Measurements from ENCODE around the gene CFAP54. TPM values are rescaled to one million over a fixed set of nuclear protein-coding genes. Genes with fewer than 3 reads are reported as not detected.

CFAP54 gene
- total RNA-seq, 1 experiment from 2014 or later = 0.64 TPM

DNA sequence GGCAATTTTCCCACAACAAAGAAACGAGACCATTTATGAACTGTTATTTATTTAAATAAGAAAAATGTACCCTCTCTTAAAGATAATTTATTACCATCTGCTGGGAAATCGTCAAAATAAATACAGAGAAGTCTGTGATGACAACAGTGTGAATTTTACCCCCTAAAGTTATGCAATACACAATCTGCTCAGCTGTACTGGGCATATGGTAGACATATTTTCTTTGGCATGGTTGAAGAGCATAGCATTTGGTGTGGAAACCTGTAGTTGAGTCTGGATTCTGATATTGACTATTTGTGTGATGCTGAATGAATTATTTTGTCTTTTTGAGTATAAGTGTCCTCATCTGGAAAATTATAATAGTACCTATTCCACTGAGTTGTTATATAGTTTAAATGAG lies 60.0 kb downstream of the CFAP54 start:
- POLR2A ChIA-PET = no interaction called here

GRCh38 chr12:96570579-96570978 lies 81.2 kb downstream of the CFAP54 start:
- intact Hi-C loops (cut with micrococcal nuclease; ENCODE audit: unreplicated experiment) = loop anchor here (10.0 kb wide), 1 partner anchor 1824 kb away; no protein-coding TSS in a partner anchor
- ChIA-PET CTCF (no interaction called here), POLR2A (no interaction called here)
- H3K27me3 ChIP-seq (ENCODE audit: control insufficient read depth, insufficient read depth, low read length) = peaks cover 3% of the 10 kb centered on the region; the same call in 1 of the 2 replicates
- no peaks in the 10 kb centered on the region for H3K4me1 ChIP-seq (ENCODE audit: control insufficient read depth, insufficient read depth, low read length)
- in situ Hi-C loops (cut with HindIII; ENCODE audit: low pct_unique_long_range_greater_than_20kb, low sequenced_read_pairs) = no loop called here
- no TSS peak for BruUV-seq (replicated peaks)
- H3K27ac ChIP-seq (ENCODE audit: low read length) = no peak overlapping the region
- TF ChIP-seq, protein P1, sequence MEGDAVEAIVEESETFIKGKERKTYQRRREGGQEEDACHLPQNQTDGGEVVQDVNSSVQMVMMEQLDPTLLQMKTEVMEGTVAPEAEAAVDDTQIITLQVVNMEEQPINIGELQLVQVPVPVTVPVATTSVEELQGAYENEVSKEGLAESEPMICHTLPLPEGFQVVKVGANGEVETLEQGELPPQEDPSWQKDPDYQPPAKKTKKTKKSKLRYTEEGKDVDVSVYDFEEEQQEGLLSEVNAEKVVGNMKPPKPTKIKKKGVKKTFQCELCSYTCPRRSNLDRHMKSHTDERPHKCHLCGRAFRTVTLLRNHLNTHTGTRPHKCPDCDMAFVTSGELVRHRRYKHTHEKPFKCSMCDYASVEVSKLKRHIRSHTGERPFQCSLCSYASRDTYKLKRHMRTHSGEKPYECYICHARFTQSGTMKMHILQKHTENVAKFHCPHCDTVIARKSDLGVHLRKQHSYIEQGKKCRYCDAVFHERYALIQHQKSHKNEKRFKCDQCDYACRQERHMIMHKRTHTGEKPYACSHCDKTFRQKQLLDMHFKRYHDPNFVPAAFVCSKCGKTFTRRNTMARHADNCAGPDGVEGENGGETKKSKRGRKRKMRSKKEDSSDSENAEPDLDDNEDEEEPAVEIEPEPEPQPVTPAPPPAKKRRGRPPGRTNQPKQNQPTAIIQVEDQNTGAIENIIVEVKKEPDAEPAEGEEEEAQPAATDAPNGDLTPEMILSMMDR (IDR thresholded peaks at IDR 0.05) = no peak
- TF ChIP-seq POLR2AphosphoS5 (IDR thresholded peaks at IDR 0.05; ENCODE audit: low read depth, low read length) (no peak), TCF7L2 (IDR thresholded peaks at IDR 0.05; ENCODE audit: low read depth, low read length) (no peak), SIN3A (IDR thresholded peaks at IDR 0.05; ENCODE audit: borderline replicate concordance, insufficient read depth, low read depth, low read length) (no peak)
- TF ChIP-seq, protein P2, sequence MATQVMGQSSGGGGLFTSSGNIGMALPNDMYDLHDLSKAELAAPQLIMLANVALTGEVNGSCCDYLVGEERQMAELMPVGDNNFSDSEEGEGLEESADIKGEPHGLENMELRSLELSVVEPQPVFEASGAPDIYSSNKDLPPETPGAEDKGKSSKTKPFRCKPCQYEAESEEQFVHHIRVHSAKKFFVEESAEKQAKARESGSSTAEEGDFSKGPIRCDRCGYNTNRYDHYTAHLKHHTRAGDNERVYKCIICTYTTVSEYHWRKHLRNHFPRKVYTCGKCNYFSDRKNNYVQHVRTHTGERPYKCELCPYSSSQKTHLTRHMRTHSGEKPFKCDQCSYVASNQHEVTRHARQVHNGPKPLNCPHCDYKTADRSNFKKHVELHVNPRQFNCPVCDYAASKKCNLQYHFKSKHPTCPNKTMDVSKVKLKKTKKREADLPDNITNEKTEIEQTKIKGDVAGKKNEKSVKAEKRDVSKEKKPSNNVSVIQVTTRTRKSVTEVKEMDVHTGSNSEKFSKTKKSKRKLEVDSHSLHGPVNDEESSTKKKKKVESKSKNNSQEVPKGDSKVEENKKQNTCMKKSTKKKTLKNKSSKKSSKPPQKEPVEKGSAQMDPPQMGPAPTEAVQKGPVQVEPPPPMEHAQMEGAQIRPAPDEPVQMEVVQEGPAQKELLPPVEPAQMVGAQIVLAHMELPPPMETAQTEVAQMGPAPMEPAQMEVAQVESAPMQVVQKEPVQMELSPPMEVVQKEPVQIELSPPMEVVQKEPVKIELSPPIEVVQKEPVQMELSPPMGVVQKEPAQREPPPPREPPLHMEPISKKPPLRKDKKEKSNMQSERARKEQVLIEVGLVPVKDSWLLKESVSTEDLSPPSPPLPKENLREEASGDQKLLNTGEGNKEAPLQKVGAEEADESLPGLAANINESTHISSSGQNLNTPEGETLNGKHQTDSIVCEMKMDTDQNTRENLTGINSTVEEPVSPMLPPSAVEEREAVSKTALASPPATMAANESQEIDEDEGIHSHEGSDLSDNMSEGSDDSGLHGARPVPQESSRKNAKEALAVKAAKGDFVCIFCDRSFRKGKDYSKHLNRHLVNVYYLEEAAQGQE (IDR thresholded peaks at IDR 0.05; ENCODE audit: insufficient read depth in 1 of 2, low read depth in 2 of 2, low read length in 1 of 2) = no peak
- no peak overlapping the region for H3K4me3 ChIP-seq (ENCODE audit: low read depth in 2 of 2, low read length in 2 of 2)
- DNase-seq (ENCODE audit: low read depth, low spot score) (no peak), ATAC-seq (no peak)
- no peaks in the 10 kb centered on the region for H3K9me3 ChIP-seq (ENCODE audit: control insufficient read depth, insufficient read depth, low read depth, low read length)
- no peaks in the 10 kb centered on the region for H3K36me3 ChIP-seq (ENCODE audit: control insufficient read depth, insufficient read depth, low read length)

More for the DNA sequence above, 60.0 kb downstream of the CFAP54 start:
- no peaks in the 10 kb centered on the region for H3K4me1 ChIP-seq (ENCODE audit: control insufficient read depth, insufficient read depth, low read length)
- intact Hi-C loops (cut with micrococcal nuclease; ENCODE audit: unreplicated experiment) = no loop called here
- H3K27ac ChIP-seq (ENCODE audit: low read length) = no peak overlapping the region
- TF ChIP-seq POLR2AphosphoS5 (IDR thresholded peaks at IDR 0.05; ENCODE audit: low read depth, low read length) (no peak), TCF7L2 (IDR thresholded peaks at IDR 0.05; ENCODE audit: low read depth, low read length) (no peak), SIN3A (IDR thresholded peaks at IDR 0.05; ENCODE audit: borderline replicate concordance, insufficient read depth, low read depth, low read length) (no peak)
- TF ChIP-seq, protein P1 (IDR thresholded peaks at IDR 0.05) = no peak
- TF ChIP-seq, protein P2 (IDR thresholded peaks at IDR 0.05; ENCODE audit: insufficient read depth in 1 of 2, low read depth in 2 of 2, low read length in 1 of 2) = no peak
- H3K27me3 ChIP-seq (ENCODE audit: control insufficient read depth, insufficient read depth, low read length) = no peaks in the 10 kb centered on the region; the same call in 1 of the 2 replicates
- ATAC-seq (no peak), DNase-seq (ENCODE audit: low read depth, low spot score) (no peak)
- H3K9me3 ChIP-seq (ENCODE audit: control insufficient read depth, insufficient read depth, low read depth, low read length) = no peaks in the 10 kb centered on the region
- no TSS peak for BruUV-seq (replicated peaks)
- no peaks in the 10 kb centered on the region for H3K36me3 ChIP-seq (ENCODE audit: control insufficient read depth, insufficient read depth, low read length)
- CTCF ChIA-PET = no interaction called here
- in situ Hi-C loops (cut with HindIII; ENCODE audit: low pct_unique_long_range_greater_than_20kb, low sequenced_read_pairs) = no loop called here
- no peak overlapping the region for H3K4me3 ChIP-seq (ENCODE audit: low read depth in 2 of 2, low read length in 2 of 2)
